Spleen (tissue), 13 donors: ENCODE data around the gene SPDYE2B. TPM values are rescaled to one million over a fixed set of nuclear protein-coding genes. Genes with fewer than 3 reads are reported as not detected.
"Not testable (repeated sequence)": the region's sequence is repeated elsewhere in the genome, so short reads cannot be mapped to it uniquely, and the experiment has no call there.

Experiments used
- DNase-seq: peaks from one replicate; pipeline ENCODE4 v3.0.0-alpha.2; 2020
- H3K27ac ChIP-seq, 8 donors: fragments of 200-600 bp; sonication (generic) in 7 of 8; 1 replicate in 4 of 8; 2 replicates in 4 of 8; pipeline versions ENCODE4 v1.5.0 to v1.8.0; 2016 to 2021; ENCODE audit warnings: inconsistent platforms in 4 of 8, mild to moderate bottlenecking in 4 of 8, moderate library complexity in 1 of 8
- H3K27me3 ChIP-seq, 7 donors: fragments of 200-600 bp; sonication (generic) in 6 of 7; replicated peaks in 1 of 7; 1 replicate in 4 of 7; 2 replicates in 3 of 7; pipeline versions ENCODE4 v1.5.0 to v1.8.0; 2016 to 2021; ENCODE audit warnings: inconsistent platforms in 3 of 7, mild to moderate bottlenecking in 1 of 7
- H3K36me3 ChIP-seq, 6 donors: fragments of 200-600 bp; sonication (generic) in 5 of 6; 1 replicate in 4 of 6; 2 replicates in 2 of 6; pipeline versions ENCODE4 v1.5.0 to v1.8.0; 2016 to 2021; ENCODE audit warnings: inconsistent platforms in 2 of 6
- H3K4me1 ChIP-seq, 6 donors: fragments of 200-600 bp; sonication (generic) in 5 of 6; 1 replicate in 3 of 6; 2 replicates in 3 of 6; pipeline versions ENCODE4 v1.5.0 to v1.8.0; 2016 to 2021; ENCODE audit warnings: inconsistent platforms in 3 of 6
- H3K4me3 ChIP-seq, 8 donors: fragments of 200-600 bp; sonication (generic) in 7 of 8; 1 replicate in 4 of 8; 2 replicates in 4 of 8; pipeline versions ENCODE4 v1.5.0 to v1.8.0; 2016 to 2021; ENCODE audit warnings: inconsistent platforms in 4 of 8, mild to moderate bottlenecking in 4 of 8, moderate library complexity in 2 of 8
- H3K9me3 ChIP-seq, 8 donors: fragments of 200-600 bp; sonication (generic) in 7 of 8; 1 replicate in 4 of 8; 2 replicates in 4 of 8; pipeline versions ENCODE4 v1.5.0 to v1.8.0; 2016 to 2021; ENCODE audit warnings: inconsistent platforms in 4 of 8
- WGBS, 5 donors: extraction: QIAGEN DNeasy Blood & Tissue Kit in 3 of 5; methylation state at CpG; one replicate each; pipeline versions ENCODE4 v1.1.5 to v1.1.7; 2013 to 2018; 5-methylcytosine and 5-hydroxymethylcytosine counted together
- intact Hi-C: fragments of 100-400 bp; cut with DNase I; formaldehyde crosslinking; loops from one replicate; pipeline ENCODE4 v1.15.0; 2023; ENCODE audit warnings: low total_unique reads
- long read RNA-seq, 2 donors: transcript quantifications; one replicate each; lab custom pipeline, GENCODE V29; 2026
- polyA plus RNA-seq, 3 donors: library from polyadenylated mRNA; stranded (reverse); fragments of 200-250 nt; gene quantifications; one replicate each; pipeline ENCODE4 v1.2.1, GENCODE V29; 2013
- total RNA-seq, 7 donors: library from RNA; depleted of rRNA in 3 of 7; stranded (reverse); fragments of >200 nt in 3 of 7; fragmentation: NEBNext Ultra II Directional in 4 of 7; extraction: Animal tissue kit (Norgen Biotek cat#: 25700) in 4 of 7; gene quantifications; one replicate each; pipeline versions ENCODE4 v1.1.0 to v1.2.1, GENCODE V29; 2016 to 2021
- donor health status: healthy with polysubstance abuse.
- donor health status: DM: no; HTN: no; CAD: no; lungs with moderate emphysema.
- donor health status: DM: no; HTN: no; CAD: no.
- donor health status: Bipolar disorder and iron deficiency.
- donor health status: healthy.
- donor health status: DM: no; HTN: no; CAD: no.
- donor health status: DM: yes; HTN: yes; CAD: no.

SPDYE2B gene
- total RNA-seq: not detected
- polyA plus RNA-seq: not detected
- long read RNA-seq, donor 1: 0 reads
- long read RNA-seq, donor 2: 0 reads

- H3K9me3 ChIP-seq, H3K27me3 ChIP-seq, H3K4me3 ChIP-seq, DNase-seq, intact Hi-C loops, H3K4me1 ChIP-seq, H3K36me3 ChIP-seq, H3K27ac ChIP-seq: not testable (repeated sequence)
- no CpG with 5 or more reads among the region's 4 CpGs for WGBS, 5 donors
Observed at GRCh38 chr7:102649924-102650323, at the start of gene SPDYE2B. TSS of gene SPDYE2B (plus strand) at chr7:102650319. CDS start at chr7:102652349, 2,030 bp downstream.

DNA sequence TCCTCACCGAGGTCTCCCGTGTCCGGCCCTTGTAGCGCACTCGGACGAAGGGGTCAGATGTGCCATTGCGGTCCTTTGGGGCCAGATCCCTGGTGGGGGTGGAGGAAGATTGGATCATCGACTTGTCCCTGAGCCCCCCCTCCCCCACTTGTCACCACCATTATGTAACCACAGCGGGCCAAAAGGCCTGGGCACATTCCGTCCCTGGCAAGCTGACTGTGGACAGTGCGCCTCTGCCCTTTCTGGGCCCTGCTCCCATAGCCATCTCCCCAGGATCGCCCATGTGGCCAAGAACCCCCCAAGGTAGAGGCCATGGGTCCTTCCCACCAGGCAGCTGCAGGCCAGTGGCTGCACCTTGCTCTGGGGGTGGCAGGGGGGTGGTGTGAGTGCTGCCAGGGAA is 47.8 kb upstream of the SPDYE2B start:
- H3K36me3 ChIP-seq, DNase-seq, H3K4me1 ChIP-seq, intact Hi-C loops, H3K4me3 ChIP-seq, H3K9me3 ChIP-seq, H3K27me3 ChIP-seq, H3K27ac ChIP-seq: not testable (repeated sequence)
- no CpG with 5 or more reads among the region's 12 CpGs for WGBS, 5 donors

DNA sequence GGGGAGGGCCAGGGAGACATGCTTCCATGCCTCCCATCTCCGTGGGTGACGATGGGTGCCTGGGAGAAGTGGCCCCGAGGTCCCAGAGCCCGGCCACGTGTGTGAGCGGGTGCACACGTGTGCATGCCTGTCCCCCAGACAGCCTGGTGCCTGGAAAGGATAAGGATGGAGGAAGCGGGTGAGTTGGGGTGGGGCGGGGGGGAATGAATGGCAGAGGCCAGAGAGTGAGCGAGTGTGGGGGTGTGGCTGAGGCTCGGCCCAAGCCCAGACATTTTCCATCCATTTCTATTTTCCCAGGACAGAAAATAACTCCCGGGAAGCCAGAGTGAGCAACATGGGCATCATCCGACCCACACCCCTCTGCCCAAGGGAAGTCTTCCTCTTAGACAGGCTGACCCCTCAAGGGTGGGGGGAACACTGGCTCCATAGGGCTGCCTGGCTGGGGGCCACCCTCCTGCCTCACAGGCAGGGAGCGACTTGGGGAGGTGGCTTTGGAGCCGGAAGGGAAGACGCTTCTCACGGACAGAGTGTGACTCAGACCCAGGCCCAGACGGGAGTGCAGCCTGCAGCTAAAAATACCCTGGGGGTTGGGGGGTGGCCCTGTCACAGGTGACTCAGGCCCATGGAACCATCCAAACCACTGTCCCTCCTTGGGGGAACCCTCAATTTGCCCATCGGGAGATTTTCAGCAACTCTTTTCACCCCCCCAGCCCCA is 45.5 kb upstream of the SPDYE2B start:
- intact Hi-C loops, DNase-seq, H3K4me3 ChIP-seq, H3K9me3 ChIP-seq, H3K27me3 ChIP-seq, H3K27ac ChIP-seq, H3K36me3 ChIP-seq, H3K4me1 ChIP-seq: not testable (repeated sequence)
- 57 to 82% methylated on average over 1 to 4 of the region's 19 CpGs; no CpG with 5 or more reads in 3 of the 5 donors for WGBS, 5 donors

DNA sequence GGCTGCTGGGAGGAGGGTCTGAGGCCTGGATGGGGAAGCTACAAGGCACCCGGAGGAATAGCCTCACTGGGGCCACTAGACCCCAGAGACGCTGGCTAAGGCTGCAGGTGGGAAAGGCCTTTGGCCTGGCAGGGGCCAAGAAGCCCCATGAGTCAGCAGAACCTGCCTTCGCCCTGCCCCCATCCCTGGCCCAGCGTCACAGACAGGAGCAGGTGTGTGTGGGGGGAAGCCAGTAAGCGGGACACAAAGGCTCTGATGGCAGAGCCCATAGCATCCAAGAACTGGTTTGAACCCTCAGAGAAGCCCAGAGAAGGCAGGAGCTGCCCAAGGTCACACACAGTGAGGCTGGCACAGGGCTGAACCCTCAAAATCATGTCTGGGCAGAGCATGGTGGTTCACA is 43.3 kb upstream of the SPDYE2B start:
- H3K9me3 ChIP-seq, H3K4me1 ChIP-seq, H3K4me3 ChIP-seq, intact Hi-C loops, H3K27ac ChIP-seq, H3K27me3 ChIP-seq, H3K36me3 ChIP-seq, DNase-seq: not testable (repeated sequence)
- no CpG with 5 or more reads among the region's 5 CpGs for WGBS, 5 donors

DNA sequence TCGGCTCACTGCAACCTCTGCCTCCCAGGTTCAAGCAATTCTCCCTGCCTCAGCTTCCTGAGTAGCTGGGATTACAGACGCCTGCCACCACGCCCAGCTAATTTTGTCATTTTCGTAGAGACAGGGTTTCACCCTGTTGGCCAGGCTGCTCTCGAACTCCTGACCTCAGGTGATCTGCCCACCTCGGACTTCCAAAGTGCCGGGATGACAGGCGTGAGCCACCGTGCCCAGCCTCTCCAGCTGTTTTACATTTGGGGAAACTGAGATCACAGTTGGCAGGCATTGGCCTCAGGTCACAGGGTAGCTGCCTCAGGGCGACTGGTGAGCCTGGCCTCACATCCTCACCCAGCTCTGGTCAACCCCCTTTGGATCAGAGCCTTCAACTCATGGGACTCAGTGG is 40.4 kb upstream of the SPDYE2B start:
- intact Hi-C loops, H3K36me3 ChIP-seq, H3K27me3 ChIP-seq, H3K4me1 ChIP-seq, H3K27ac ChIP-seq, H3K4me3 ChIP-seq, DNase-seq, H3K9me3 ChIP-seq: not testable (repeated sequence)
- WGBS, 5 donors: 72 to 79% (median 75%) methylated on average over 4 to 6 of the region's 10 CpGs; no CpG with 5 or more reads in 2 of the 5 donors

DNA sequence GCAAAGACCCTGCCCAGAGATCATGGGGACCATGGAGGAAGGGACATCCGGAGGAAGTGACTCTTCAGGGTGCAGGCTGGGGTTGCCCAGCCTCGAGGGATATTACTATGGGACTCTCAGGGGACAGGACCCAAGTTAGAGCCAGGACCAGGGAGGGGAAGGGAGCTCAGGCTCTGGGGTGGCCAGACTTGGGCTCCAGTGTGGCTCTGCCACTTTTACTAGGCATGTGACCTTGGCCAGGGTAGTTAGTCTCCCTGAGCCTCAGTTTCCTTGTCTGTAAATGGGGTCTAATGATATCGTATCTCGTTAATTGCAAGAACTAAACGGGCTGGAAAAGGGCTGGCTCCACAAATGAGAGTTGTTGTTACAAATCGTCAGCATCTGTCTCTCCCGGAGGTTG is 39.7 kb upstream of the SPDYE2B start:
- H3K4me1 ChIP-seq, H3K36me3 ChIP-seq, intact Hi-C loops, H3K4me3 ChIP-seq, H3K9me3 ChIP-seq, H3K27ac ChIP-seq, H3K27me3 ChIP-seq: not testable (repeated sequence)
- peak; percentile 43 for DNase-seq
- 87 to 93% methylated on average over 2 to 3 of the region's 7 CpGs; no CpG with 5 or more reads in 3 of the 5 donors for WGBS, 5 donors

GRCh38 chr7:102611013-102611674 is 39.0 kb upstream of the SPDYE2B start:
- no CpG with 5 or more reads among the region's 30 CpGs for WGBS, 5 donors
- H3K4me1 ChIP-seq, H3K27ac ChIP-seq, H3K9me3 ChIP-seq, H3K4me3 ChIP-seq, H3K36me3 ChIP-seq, H3K27me3 ChIP-seq, DNase-seq, intact Hi-C loops: not testable (repeated sequence)

DNA sequence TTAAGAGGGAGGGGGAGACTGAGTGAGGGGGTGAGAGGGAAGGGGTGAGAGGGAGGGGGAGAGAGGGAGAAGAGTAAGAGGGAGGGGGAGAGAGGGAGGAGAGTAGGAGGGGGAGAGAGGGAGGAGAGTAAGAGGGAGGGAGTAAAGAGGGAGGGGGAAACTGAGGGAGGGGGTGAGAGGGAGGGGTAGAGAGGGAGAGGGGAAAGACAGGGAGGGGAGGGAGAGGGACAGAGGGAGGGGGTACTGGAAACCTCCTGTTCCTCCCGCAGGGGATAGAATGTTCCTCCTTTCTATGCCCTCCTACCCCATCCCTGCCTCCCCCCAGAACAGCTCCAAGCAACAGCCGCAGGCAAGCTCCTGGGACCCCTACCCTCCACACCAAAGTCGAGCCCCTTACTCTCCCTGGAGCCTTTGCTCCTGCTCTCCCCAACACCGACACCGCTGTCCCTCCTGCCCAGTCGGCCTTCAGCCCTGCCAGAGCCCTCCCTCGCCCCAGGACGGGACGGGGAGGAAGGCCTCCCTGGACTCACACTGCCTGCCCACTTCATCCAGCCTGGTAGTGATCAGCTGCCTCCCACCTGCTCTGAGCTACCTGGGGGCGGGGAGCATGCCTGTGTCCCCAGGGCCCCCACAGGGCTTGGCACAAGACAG is 38.3 kb upstream of the SPDYE2B start:
- intact Hi-C loops, H3K36me3 ChIP-seq, H3K9me3 ChIP-seq, H3K27me3 ChIP-seq, H3K4me1 ChIP-seq: not testable (repeated sequence)
- H3K4me3 ChIP-seq: peak overlapping the region in 1 of 8 donors; percentile 24
- 18 to 48% (median 33%) methylated on average over 6 to 7 of the region's 10 CpGs for WGBS, 5 donors
- DNase-seq: peak; percentile 79
- peak overlapping the region in 2 of 8 donors; percentile 37 to 69 for H3K27ac ChIP-seq

- WGBS, 5 donors: 41 to 58% (median 46%) methylated on average over 2 to 5 of the region's 15 CpGs; no CpG with 5 or more reads in 1 of the 5 donors
- peak overlapping the region in 3 of 8 donors; percentile 34 to 60 (median 43) for H3K27ac ChIP-seq
- intact Hi-C loops, H3K9me3 ChIP-seq, H3K36me3 ChIP-seq, H3K4me3 ChIP-seq, H3K4me1 ChIP-seq, H3K27me3 ChIP-seq: not testable (repeated sequence)
- DNase-seq: peak; percentile 27
Observed at GRCh38 chr7:102613575-102614345, 36.4 kb upstream of the SPDYE2B start.

- WGBS, 5 donors: no CpG with 5 or more reads among the region's 4 CpGs
- DNase-seq, H3K36me3 ChIP-seq: not testable (repeated sequence)
Observed at GRCh38 chr7:102614346-102614697, 35.8 kb upstream of the SPDYE2B start.

More at GRCh38 chr7:102614346-102614697, 35.8 kb upstream of the SPDYE2B start:
- H3K4me3 ChIP-seq, H3K9me3 ChIP-seq, intact Hi-C loops, H3K4me1 ChIP-seq, H3K27ac ChIP-seq, H3K27me3 ChIP-seq: not testable (repeated sequence)
